ENCODE data around the gene ADORA2B.
"Not testable (repeated sequence)": the region's sequence is repeated elsewhere in the genome, so short reads cannot be mapped to it uniquely, and the experiment has no call there.

Gene ADORA2B

GRCh38 chr17:15973834-15974233 lies 28.9 kb downstream of the ADORA2B start:
- TF ChIP-seq REST (IDR thresholded peaks at IDR 0.05; ENCODE audit: insufficient replicate concordance, low read depth) (no peak), SPI1 (IDR thresholded peaks at IDR 0.05; ENCODE audit: borderline replicate concordance, low read depth) (no peak), GABPA (IDR thresholded peaks at IDR 0.05; ENCODE audit: low read depth) (no peak), POLR2AphosphoS5 (IDR thresholded peaks at IDR 0.05; ENCODE audit: low read depth) (no peak), CTCF (IDR thresholded peaks at IDR 0.05; ENCODE audit: insufficient read depth, low read length) (no peak)

GRCh38 chr17:15977894-15978293 lies 33.0 kb downstream of the ADORA2B start:
- no peaks in the 10 kb centered on the region for H3K27me3 ChIP-seq (ENCODE audit: insufficient read depth, poor library complexity, severe bottlenecking)
- TF ChIP-seq CTCF (IDR thresholded peaks at IDR 0.05; ENCODE audit: insufficient read depth, low read length) = no peak
- TF ChIP-seq GABPA (IDR thresholded peaks at IDR 0.05; ENCODE audit: low read depth) = no peak
- TF ChIP-seq POLR2AphosphoS5 (IDR thresholded peaks at IDR 0.05; ENCODE audit: low read depth) = no peak
- TF ChIP-seq REST (IDR thresholded peaks at IDR 0.05; ENCODE audit: insufficient replicate concordance, low read depth) = no peak
- no peak for TF ChIP-seq SPI1 (IDR thresholded peaks at IDR 0.05; ENCODE audit: borderline replicate concordance, low read depth)
- no peak for DNase-seq (ENCODE audit: low read depth in 1 of 2, low spot score in 1 of 2)

More at GRCh38 chr17:15973834-15974233, 28.9 kb downstream of the ADORA2B start:
- DNase-seq (ENCODE audit: low read depth in 1 of 2, low spot score in 1 of 2) = no peak
- Histone ChIP-seq H3K4me3 (replicated peaks; ENCODE audit: insufficient read depth, low read length) (no peak overlapping the region), H3K27ac (replicated peaks) (no peak overlapping the region), H3K27me3 (ENCODE audit: insufficient read depth, poor library complexity, severe bottlenecking) (no peaks in the 10 kb centered on the region)

GRCh38 chr17:15978606-15979005 lies 33.7 kb downstream of the ADORA2B start:
- H3K27me3 ChIP-seq (ENCODE audit: insufficient read depth, poor library complexity, severe bottlenecking) = no peaks in the 10 kb centered on the region
- H3K4me3 ChIP-seq (replicated peaks; ENCODE audit: insufficient read depth, low read length) = no peak overlapping the region
- H3K27ac ChIP-seq (replicated peaks) = no peak overlapping the region
- TF ChIP-seq REST (IDR thresholded peaks at IDR 0.05; ENCODE audit: insufficient replicate concordance, low read depth) = no peak
- TF ChIP-seq SPI1 (IDR thresholded peaks at IDR 0.05; ENCODE audit: borderline replicate concordance, low read depth) = no peak
- TF ChIP-seq GABPA (IDR thresholded peaks at IDR 0.05; ENCODE audit: low read depth) = no peak
- TF ChIP-seq POLR2AphosphoS5 (IDR thresholded peaks at IDR 0.05; ENCODE audit: low read depth) = no peak
- no peak for TF ChIP-seq CTCF (IDR thresholded peaks at IDR 0.05; ENCODE audit: insufficient read depth, low read length)
- DNase-seq (ENCODE audit: low read depth in 1 of 2, low spot score in 1 of 2) = no peak

More at GRCh38 chr17:15977894-15978293, 33.0 kb downstream of the ADORA2B start:
- no peak overlapping the region for H3K27ac ChIP-seq (replicated peaks)
- no peak overlapping the region for H3K4me3 ChIP-seq (replicated peaks; ENCODE audit: insufficient read depth, low read length)

- not testable (repeated sequence) for DNase-seq (ENCODE audit: low read depth in 1 of 2, low spot score in 1 of 2); H3K27me3 ChIP-seq (ENCODE audit: insufficient read depth, poor library complexity, severe bottlenecking); H3K4me3 ChIP-seq (replicated peaks; ENCODE audit: insufficient read depth, low read length); H3K27ac ChIP-seq (replicated peaks)
Measured at GRCh38 chr17:15979013-15979412, 34.1 kb downstream of the ADORA2B start.
